ACC112 (cell line): ENCODE measurements around the gene TMC7.

Source experiments
- H2AFZ ChIP-seq: fragments of 200-600 bp; sonication (generic); one replicate; pipeline ENCODE4 v1.6.0; 2017; ENCODE audit warnings: antibody characterized with exemption, low read length; ENCODE audit not compliant: unreplicated experiment
- H3K27ac ChIP-seq: fragments of 200-600 bp; sonication (generic); 2 replicates; pipeline ENCODE4 v1.5.1; 2014; ENCODE audit warnings: low read depth, mild to moderate bottlenecking, antibody characterized with exemption, low read length, moderate library complexity
- H3K27me3 ChIP-seq: fragments of 200-600 bp; sonication (generic); 2 replicates; pipeline ENCODE4 v1.6.1; 2014; ENCODE audit warnings: mild to moderate bottlenecking, antibody characterized with exemption, low read length, moderate library complexity, mixed read lengths; ENCODE audit not compliant: insufficient read depth
- H3K36me3 ChIP-seq: fragments of 200-600 bp; sonication (generic); 2 replicates; pipeline ENCODE4 v1.6.1; 2016; ENCODE audit warnings: mild to moderate bottlenecking, antibody characterized with exemption, low read length, moderate library complexity, mixed read lengths; ENCODE audit not compliant: insufficient read depth
- H3K4me1 ChIP-seq: fragments of 200-600 bp; sonication (generic); one replicate; pipeline ENCODE4 v1.6.1; 2016; ENCODE audit warnings: low read length, mixed read lengths; ENCODE audit not compliant: insufficient read depth, unreplicated experiment, control insufficient read depth
- H3K4me3 ChIP-seq: fragments of 200-600 bp; sonication (generic); 2 replicates; pipeline ENCODE4 v1.5.1; 2014; ENCODE audit warnings: mild to moderate bottlenecking, low read depth, low read length
- H3K79me2 ChIP-seq: fragments of 200-600 bp; sonication (generic); one replicate; pipeline ENCODE4 v1.6.0; 2016; ENCODE audit warnings: low read length; ENCODE audit not compliant: control insufficient read depth, unreplicated experiment, insufficient read depth

The TMC7 gene

DNA sequence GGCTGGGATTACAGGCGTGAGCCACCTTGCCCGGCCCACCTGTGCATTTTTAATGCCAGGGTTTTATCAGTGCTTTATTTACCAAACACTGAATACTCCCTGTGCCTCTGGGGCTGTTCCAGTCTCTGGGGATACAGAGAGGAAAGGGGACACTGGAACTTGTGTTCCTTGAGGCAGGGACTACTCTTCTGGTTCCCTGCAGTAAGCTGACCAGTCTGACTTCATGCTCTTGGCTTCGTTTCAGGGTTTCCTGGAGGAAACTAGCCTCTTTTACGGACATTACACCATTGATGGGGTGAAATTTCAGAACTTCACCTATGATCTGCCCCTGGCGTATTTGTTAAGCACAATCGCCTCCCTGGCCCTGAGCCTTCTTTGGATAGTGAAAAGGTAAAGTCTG, 46.2 kb downstream of the TMC7 start:
- no peaks in the 10 kb centered on the region for H3K36me3 ChIP-seq
- no peaks in the 10 kb centered on the region for H3K27me3 ChIP-seq
- no peak overlapping the region for H3K27ac ChIP-seq
- H3K4me1 ChIP-seq, result no peaks in the 10 kb centered on the region
- H3K4me3 ChIP-seq, result no peak overlapping the region
- no peak overlapping the region for H2AFZ ChIP-seq
- H3K79me2 ChIP-seq, result no peaks in the 10 kb centered on the region

DNA sequence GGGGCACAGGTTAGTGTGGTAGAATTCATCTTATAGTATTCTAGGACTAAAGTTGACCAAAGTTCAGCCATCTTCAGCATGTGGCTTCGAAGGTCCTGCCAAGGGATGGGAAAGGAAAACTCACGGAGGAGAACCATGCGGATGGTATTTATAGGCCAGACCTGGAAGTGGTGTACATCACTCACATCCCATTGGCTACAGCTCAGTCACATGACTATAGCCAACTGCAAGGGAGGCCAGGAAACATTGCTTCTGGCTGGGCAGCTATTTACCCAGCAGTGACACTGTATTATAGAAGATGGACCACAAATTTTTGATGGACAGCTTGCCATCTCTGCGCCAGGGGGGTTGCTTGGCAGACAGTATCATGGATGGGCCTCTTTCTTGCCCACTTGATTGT, 48.0 kb downstream of the TMC7 start:
- Histone ChIP-seq H3K36me3 (no peaks in the 10 kb centered on the region), H3K27me3 (no peaks in the 10 kb centered on the region), H2AFZ (no peak overlapping the region), H3K27ac (no peak overlapping the region), H3K4me1 (no peaks in the 10 kb centered on the region), H3K4me3 (no peak overlapping the region), H3K79me2 (no peaks in the 10 kb centered on the region)

DNA sequence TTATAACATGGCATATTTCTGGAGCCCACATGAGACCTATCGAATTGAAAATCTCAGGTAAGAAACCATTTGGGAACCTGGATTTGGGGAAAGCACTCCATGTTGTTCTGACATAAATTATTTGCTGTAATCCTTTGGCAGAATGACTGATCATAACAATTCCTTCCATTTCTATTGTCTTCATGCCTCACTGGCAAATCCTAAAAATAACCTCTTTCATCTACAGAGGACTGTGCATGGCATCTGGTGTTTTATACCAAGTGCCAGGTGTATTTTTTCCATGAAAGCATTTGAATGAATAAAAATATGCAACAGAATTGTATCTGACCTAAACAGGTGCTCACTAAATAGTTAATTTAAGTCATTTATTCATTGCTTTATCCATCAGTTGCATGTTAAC, 50.0 kb downstream of the TMC7 start:
- no peaks in the 10 kb centered on the region for H3K27me3 ChIP-seq

DNA sequence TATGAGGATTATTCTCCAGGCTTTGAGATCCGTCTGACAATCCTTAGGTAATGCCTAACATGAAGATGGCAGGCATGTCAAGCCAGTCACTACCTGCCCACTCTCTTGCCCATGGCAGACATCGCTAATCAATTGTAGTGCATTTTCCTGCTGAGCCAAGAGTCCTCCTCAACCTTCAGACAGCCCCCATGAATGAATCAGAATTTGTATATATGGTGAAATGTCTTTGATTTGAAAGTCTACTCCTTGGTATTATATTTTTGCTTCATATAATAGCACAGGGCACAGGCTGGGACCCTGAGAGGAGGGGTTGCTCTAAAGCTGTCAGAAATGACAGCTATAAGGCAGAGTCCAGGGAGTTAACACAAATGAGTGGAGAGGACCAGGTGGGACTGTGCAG, 56.7 kb downstream of the TMC7 start:
- H3K36me3 ChIP-seq, result no peaks in the 10 kb centered on the region
- H3K27me3 ChIP-seq, result no peaks in the 10 kb centered on the region
- no peaks in the 10 kb centered on the region for H3K79me2 ChIP-seq
- H3K27ac ChIP-seq, result no peak overlapping the region
- no peaks in the 10 kb centered on the region for H3K4me1 ChIP-seq
- no peak overlapping the region for H3K4me3 ChIP-seq
- H2AFZ ChIP-seq, result no peak overlapping the region

More for the DNA sequence above, 50.0 kb downstream of the TMC7 start:
- Histone ChIP-seq H2AFZ (no peak overlapping the region), H3K27ac (no peak overlapping the region), H3K4me3 (no peak overlapping the region), H3K36me3 (no peaks in the 10 kb centered on the region), H3K4me1 (no peaks in the 10 kb centered on the region), H3K79me2 (no peaks in the 10 kb centered on the region)

DNA sequence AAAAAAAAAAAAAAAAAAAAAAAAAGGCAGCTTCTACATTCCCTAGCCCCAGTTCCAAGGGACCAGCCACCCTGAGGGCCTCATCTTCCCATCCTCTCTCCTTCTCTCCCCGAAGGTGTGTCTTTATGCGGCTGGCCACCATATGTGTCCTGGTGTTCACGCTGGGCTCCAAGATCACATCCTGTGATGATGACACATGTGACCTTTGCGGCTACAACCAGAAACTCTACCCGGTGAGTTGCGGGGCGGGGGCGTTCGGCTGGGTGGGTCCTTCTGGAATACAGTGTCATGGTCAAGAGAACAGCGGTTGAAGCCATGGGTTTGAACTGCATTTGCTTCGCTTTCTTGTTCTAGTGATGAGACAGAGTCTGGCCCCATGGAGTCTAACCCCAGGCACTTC, 61.0 kb downstream of the TMC7 start:
- Histone ChIP-seq H3K36me3 (no peaks in the 10 kb centered on the region), H3K27me3 (no peaks in the 10 kb centered on the region), H3K4me3 (no peak overlapping the region), H2AFZ (no peak overlapping the region), H3K79me2 (no peaks in the 10 kb centered on the region), H3K4me1 (no peaks in the 10 kb centered on the region), H3K27ac (no peak overlapping the region)

DNA sequence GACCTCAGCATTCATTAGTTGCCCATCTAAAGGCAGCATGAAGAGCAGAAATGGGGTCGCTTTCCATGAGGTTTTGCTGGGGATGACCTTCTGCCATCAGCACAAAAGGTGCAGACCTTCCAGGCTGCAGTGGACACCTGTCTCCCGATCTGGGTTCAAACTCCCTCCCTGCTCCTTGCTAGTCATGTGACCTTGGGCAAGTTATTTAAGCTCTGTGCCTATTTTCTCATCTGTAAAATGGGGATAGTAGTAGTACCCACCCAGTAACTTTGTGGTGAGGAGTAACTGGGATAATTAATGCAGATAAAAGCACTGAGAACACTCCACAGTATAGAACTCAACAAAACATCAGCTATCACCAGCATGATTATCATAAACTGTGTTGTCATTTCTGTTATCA, 62.3 kb downstream of the TMC7 start:
- H3K4me3 ChIP-seq, result no peak overlapping the region
- H3K27ac ChIP-seq, result no peak overlapping the region

DNA sequence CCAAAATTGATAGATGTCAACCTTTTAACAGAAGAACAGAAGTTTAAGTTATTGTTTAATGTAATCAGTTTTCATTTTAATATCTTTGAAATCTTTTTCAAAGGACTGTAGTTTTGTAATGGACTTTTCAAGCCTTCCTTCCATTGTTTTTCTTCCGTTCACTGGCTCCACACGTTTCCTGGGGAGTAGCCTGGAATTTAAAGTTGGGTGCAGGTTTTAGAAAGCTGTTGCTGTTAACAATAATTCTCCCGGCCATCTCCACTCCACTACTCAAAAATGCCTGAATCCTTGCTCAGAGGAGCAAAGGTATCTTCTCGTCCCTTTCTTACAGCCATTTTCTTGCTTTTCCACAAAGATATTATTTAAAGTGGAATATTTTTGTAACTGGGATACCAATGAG, 79.0 kb downstream of the TMC7 start:
- H3K27ac ChIP-seq, result no peak overlapping the region
- H3K4me3 ChIP-seq, result no peak overlapping the region
- no peaks in the 10 kb centered on the region for H3K27me3 ChIP-seq
- no peaks in the 10 kb centered on the region for H3K79me2 ChIP-seq
- no peaks in the 10 kb centered on the region for H3K36me3 ChIP-seq
- no peaks in the 10 kb centered on the region for H3K4me1 ChIP-seq
- no peak overlapping the region for H2AFZ ChIP-seq

More for the DNA sequence above, 62.3 kb downstream of the TMC7 start:
- Histone ChIP-seq H3K79me2 (no peaks in the 10 kb centered on the region), H3K27me3 (no peaks in the 10 kb centered on the region), H3K36me3 (no peaks in the 10 kb centered on the region), H2AFZ (no peak overlapping the region), H3K4me1 (no peaks in the 10 kb centered on the region)

DNA sequence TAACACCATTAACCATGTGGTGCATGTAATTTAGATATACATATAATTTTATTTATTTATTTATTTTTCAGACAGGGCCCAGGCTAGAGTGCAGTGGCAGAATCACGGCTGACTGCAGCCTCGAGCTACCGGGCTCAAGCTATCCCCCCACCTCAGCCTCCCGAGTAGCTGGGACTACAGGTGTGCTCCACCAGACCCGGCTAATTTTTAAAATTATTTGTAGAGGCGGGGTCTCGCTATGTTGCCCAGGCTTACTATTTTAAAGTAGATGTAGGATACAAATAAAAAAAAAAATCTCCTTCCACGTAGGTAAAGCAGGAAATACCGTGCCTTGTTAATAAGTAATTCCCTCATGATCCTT, 83.2 kb downstream of the TMC7 start:
- H3K36me3 ChIP-seq, result no peaks in the 10 kb centered on the region
- H3K27ac ChIP-seq, result peak overlapping the region; percentile 96
- no peak overlapping the region for H2AFZ ChIP-seq
- peaks cover 7% of the 10 kb centered on the region for H3K79me2 ChIP-seq
- H3K27me3 ChIP-seq, result no peaks in the 10 kb centered on the region
- H3K4me1 ChIP-seq, result peaks cover 10% of the 10 kb centered on the region
- peak overlapping the region; percentile 99; the same call in 1 of the 2 replicates for H3K4me3 ChIP-seq

DNA sequence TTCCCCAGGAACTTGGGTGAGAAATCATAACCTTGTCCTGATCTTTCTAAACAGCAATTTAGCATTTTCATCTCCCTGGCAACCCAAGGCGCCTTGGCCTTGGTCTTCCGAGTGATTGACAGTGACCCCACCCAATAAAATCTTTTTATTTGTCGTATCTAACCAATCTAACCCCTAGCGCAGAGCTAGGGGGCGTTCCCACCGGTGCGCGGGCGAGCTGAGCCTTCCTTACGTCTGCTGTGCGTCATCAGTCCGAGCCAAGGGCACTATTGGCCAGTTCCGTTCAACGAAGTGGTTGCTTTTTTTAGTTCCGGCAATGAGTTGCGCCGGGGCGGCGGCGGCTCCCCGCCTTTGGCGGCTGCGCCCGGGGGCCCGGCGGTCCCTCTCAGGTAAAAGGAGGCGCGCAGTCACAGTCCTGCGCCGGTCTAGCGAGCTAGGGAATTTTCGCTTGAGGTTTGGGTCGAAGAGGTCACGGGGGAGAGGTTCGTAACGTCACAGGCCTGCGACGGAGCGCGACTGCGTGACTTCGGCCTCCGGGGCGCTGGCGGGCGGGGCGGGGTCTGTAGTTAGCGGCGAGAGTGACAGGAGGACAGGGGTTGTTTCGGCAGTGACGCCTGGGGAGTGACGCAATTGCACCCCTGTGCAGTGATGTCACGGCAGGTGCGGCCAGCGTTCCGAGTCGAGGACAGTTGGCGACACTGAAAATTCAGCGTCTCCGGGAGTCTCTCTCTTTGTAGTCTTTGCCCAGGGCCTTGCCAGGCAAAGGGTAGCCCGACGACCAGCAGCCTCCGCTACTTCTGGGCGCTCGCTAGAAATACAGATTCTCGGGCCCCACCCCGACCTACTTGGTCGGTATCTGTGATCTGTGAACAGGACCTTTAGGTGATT, 83.9 kb downstream of the TMC7 start, which contains the start of gene COQ7:
Gene COQ7, plus strand, starts transcription at position 266 of the 888 bp plus-strand sequence. Its CDS starts 51 bp downstream, at position 317.
- Histone ChIP-seq H3K4me3 (peak within 1 kb of the TSS; percentile 99), H2AFZ (peak within 1 kb of the TSS; percentile 98), H3K79me2 (peaks cover 7% of the 10 kb centered on the region), H3K36me3 (no peaks in the 10 kb centered on the region), H3K27me3 (no peaks in the 10 kb centered on the region), H3K27ac (peak within 1 kb of the TSS; percentile 96), H3K4me1 (peaks cover 10% of the 10 kb centered on the region)

DNA sequence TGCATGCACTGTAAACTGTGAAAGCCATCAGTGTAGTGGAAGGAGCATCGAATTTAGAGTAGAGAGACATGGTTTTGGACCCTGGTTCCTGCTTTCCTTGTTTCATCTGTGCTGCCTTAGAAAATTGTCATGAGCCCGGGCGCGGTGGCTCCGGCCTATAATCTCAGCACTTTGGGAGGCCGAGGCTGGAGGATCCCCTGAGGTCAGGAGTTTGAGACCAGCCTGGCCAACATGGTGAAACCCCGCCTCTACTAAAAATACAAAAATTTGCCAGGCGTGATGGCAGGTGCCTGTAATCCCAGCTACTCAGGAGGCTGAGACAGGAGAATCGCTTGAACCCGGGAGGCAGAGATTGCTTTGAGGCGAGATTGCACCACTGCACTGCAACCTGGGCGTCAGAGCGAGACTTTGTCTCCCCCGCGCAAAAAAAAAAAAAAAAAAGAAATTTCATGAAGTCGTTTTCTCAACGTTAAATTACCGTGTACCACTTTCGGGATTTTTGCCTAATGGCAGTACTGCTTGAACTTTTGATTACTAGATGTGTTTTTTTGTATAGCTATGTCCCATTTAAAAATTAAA, 84.6 kb downstream of the TMC7 start:
- Histone ChIP-seq H3K36me3 (no peaks in the 10 kb centered on the region), H3K27ac (peak overlapping the region; percentile 96), H3K4me3 (peak overlapping the region; percentile 99), H2AFZ (peak overlapping the region; percentile 98), H3K79me2 (peaks cover 7% of the 10 kb centered on the region), H3K4me1 (peaks cover 10% of the 10 kb centered on the region), H3K27me3 (no peaks in the 10 kb centered on the region)
